OCI-LY1 (cell line): Measurements from ENCODE around the gene CYP2E1.

Experiments used
- CTCF ChIP-seq: fragments of 200-600 bp; sonication (generic), shearing (Covaris generic); IDR thresholded peaks from 2 replicates; pipeline ENCODE4 v1.5.1; 2017; ENCODE audit warnings: mild to moderate bottlenecking, antibody characterized with exemption, low read length, moderate library complexity, mixed read lengths
- EZH2 ChIP-seq: fragments of 200-600 bp; sonication (generic), shearing (Covaris generic); IDR thresholded peaks from 2 replicates; pipeline ENCODE4 v1.8.0; 2017; ENCODE audit warnings: borderline replicate concordance, mixed run types, mild to moderate bottlenecking, antibody characterized with exemption, low read length, moderate library complexity, mixed read lengths

- TF ChIP-seq CTCF (no peak), EZH2 (no peak)
Observed at GRCh38 chr10:133557381-133557780, 30.2 kb downstream of the CYP2E1 start.
